Endothelial cell of hepatic sinusoid (primary cell): Measurements from ENCODE around the gene FGF22.
"Not testable (repeated sequence)": the region's sequence is repeated elsewhere in the genome, so short reads cannot be mapped to it uniquely, and the experiment has no call there.

Experiments
- in situ Hi-C: cut with HindIII; loops from 2 replicates; pipeline ENCODE4 v1.10.0; 2017; ENCODE audit warnings: low sequenced_read_pairs

Gene FGF22

GRCh38 chr19:656751-657559 lies 17.3 kb downstream of the FGF22 start:
- in situ Hi-C loops, result no loop called here

GRCh38 chr19:657611-658010 lies 17.9 kb downstream of the FGF22 start:
- in situ Hi-C loops, result no loop called here

- in situ Hi-C loops, result no loop called here
Measured at GRCh38 chr19:658059-658839, 18.6 kb downstream of the FGF22 start.

- in situ Hi-C loops, result no loop called here
Measured at GRCh38 chr19:658916-659839, 19.5 kb downstream of the FGF22 start.

GRCh38 chr19:660793-661426 lies 21.2 kb downstream of the FGF22 start:
- in situ Hi-C loops, result no loop called here

GRCh38 chr19:661427-662196 lies 21.9 kb downstream of the FGF22 start:
- in situ Hi-C loops, result no loop called here

GRCh38 chr19:662207-662961 lies 22.7 kb downstream of the FGF22 start:
- in situ Hi-C loops, result no loop called here

GRCh38 chr19:662962-663681 lies 23.4 kb downstream of the FGF22 start, which contains the start of gene RNF126:
TSS of gene RNF126 (minus strand) at chr19:663214. CDS start at chr19:663121, 93 bp downstream.
- in situ Hi-C loops, result no loop called here

- in situ Hi-C loops, result no loop called here
Measured at GRCh38 chr19:663682-664117, 24.0 kb downstream of the FGF22 start.

- in situ Hi-C loops, result no loop called here
Measured at GRCh38 chr19:664913-665443, 25.3 kb downstream of the FGF22 start.

GRCh38 chr19:666985-667573 lies 27.4 kb downstream of the FGF22 start:
- in situ Hi-C loops, result not testable (repeated sequence)

- in situ Hi-C loops, result not testable (repeated sequence)
Measured at GRCh38 chr19:668675-669434, 29.2 kb downstream of the FGF22 start.

GRCh38 chr19:670609-671075 lies 31.0 kb downstream of the FGF22 start:
- in situ Hi-C loops, result no loop called here

GRCh38 chr19:674282-675151 lies 34.8 kb downstream of the FGF22 start:
- in situ Hi-C loops, result no loop called here

- in situ Hi-C loops, result no loop called here
Measured at GRCh38 chr19:676007-676338, 36.3 kb downstream of the FGF22 start.
